ENCODE data around the gene PRDM16.

- TF ChIP-seq EP300 (IDR thresholded peaks at IDR 0.05; ENCODE audit: low read depth): no peak
- no peak for TF ChIP-seq POLR2A (IDR thresholded peaks at IDR 0.05)
- no peak for TF ChIP-seq CTCF (IDR thresholded peaks at IDR 0.05)
Measured at GRCh38 chr1:3284691-3285090, 215.7 kb downstream of the PRDM16 start.
